ENCODE measurements around the gene CUL4A. TPM values are rescaled to one million over a fixed set of nuclear protein-coding genes. Genes with fewer than 3 reads are reported as not detected.

Gene CUL4A
- total and polyA plus RNA-seq, 9 of the 15 experiments (the other 6 are each of a cell fraction or from before 2014, with no cell fraction given) = 21.1 to 92.0 (median 63.2) TPM

GRCh38 chr13:113208421-113209335, 735 bp upstream of the CUL4A start, which contains the start of gene PCID2 (continued):
- TF ChIP-seq ZNF511 (CRISPR knock-in tag; IDR thresholded peaks at IDR 0.05) (0 out of 2 replicates have a peak, but pooled peaks have one; percentile 3), GMEB1 (CRISPR knock-in tag; IDR thresholded peaks at IDR 0.05) (peak; percentile 68), UBTF (IDR thresholded peaks at IDR 0.05; ENCODE audit: borderline replicate concordance in 1 of 2, low read depth in 2 of 2, low read length in 2 of 2) (no peak), ZNF639 (CRISPR knock-in tag; conservative IDR thresholded peaks at IDR 0.05 in 1 of 2, IDR thresholded peaks at IDR 0.05 in 1 of 2) (peak in 1 of 2 experiments; percentile 96; a peak in 2 of 4 replicates), MTA3 (IDR thresholded peaks at IDR 0.05; ENCODE audit: borderline replicate concordance) (peak; percentile 66), MITF (IDR thresholded peaks at IDR 0.05) (no peak), FOXP1 (CRISPR knock-in tag; IDR thresholded peaks at IDR 0.05) (peak; percentile 38; the same call in 1 of the 2 replicates), ZBTB12 (CRISPR knock-in tag; IDR thresholded peaks at IDR 0.05) (peak; percentile 93), TARDBP (IDR thresholded peaks at IDR 0.05) (0 out of 2 replicates have a peak, but pooled peaks have one; percentile 26), PHF20 (IDR thresholded peaks at IDR 0.05; ENCODE audit: partially characterized antibody) (peak; percentile 74), ARID3B (CRISPR knock-in tag; IDR thresholded peaks at IDR 0.05; ENCODE audit: borderline replicate concordance) (no peak), RBM22 (IDR thresholded peaks at IDR 0.05; ENCODE audit: low read depth, low read length, poor library complexity, severe bottlenecking) (peak; percentile 29), ZNF175 (CRISPR knock-in tag; IDR thresholded peaks at IDR 0.05; ENCODE audit: low read depth) (peak; percentile 67; the same call in 1 of the 2 replicates)

Data from K562 (cell line).